ENCODE data around the gene PMEPA1. TPM values are rescaled to one million over a fixed set of nuclear protein-coding genes. Genes with fewer than 3 reads are reported as not detected.

The PMEPA1 gene
- total and polyA plus RNA-seq, 10 of the 15 experiments (the other 5 are each of a cell fraction or from before 2014, with no cell fraction given), result 0.02 to 0.10 (median 0.04) TPM; not detected in 3

DNA sequence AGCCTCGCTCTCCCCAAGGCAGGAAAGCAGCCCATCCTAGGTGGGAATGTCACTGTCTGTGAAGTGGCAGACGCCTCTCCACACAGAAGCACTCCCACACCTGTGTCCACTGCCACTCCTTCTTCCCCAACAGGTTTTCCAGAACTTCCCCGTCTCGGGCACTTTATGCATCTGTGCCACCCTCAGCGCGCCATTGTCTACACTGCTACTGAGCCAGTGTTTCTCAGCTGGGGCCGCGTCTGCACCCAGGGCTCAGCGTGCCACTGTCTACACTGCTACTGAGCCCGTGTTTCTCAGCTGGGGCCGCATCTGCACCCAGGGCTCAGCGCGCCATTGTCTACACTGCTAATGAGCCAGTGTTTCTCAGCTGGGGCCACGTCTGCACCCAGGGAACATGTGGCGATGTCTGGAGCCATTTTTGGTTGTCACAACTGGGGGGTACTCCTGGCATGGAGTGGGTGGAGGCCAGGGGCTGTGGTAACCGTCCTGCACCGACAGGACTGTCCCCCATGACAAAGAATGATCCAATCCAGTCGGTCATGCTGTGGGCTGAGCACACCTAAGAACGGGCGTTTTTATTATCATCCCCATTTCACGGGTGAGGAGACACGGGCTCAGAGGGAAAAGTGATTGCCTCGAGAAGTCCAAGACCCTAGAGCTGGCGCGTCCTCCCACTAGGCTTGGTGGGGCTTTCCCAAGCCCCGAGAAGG is 47.9 kb downstream of the PMEPA1 start:
- FAIRE-seq (no peak), DNase-seq (ENCODE audit: low read depth, low spot score) (no peak), ATAC-seq (no peak)
- Histone ChIP-seq H3K4me1 (ENCODE audit: control insufficient read depth, insufficient read depth, low read length) (no peaks in the 10 kb centered on the region), H3K4me3 (no peak overlapping the region), H3K36me3 (ENCODE audit: control insufficient read depth in 2 of 2, insufficient read depth in 2 of 2, low read length in 1 of 2) (no peaks in the 10 kb centered on the region), H3K79me2 (ENCODE audit: control insufficient read depth, insufficient read depth, low read length) (no peaks in the 10 kb centered on the region), H3K27me3 (replicated peaks in 1 of 2; ENCODE audit: control insufficient read depth in 2 of 2, insufficient read depth in 2 of 2, low read length in 1 of 2) (no peaks in the 10 kb centered on the region), H3K9me3 (replicated peaks; ENCODE audit: control insufficient read depth, insufficient read depth, low read length) (no peaks in the 10 kb centered on the region), H3K9ac (ENCODE audit: control insufficient read depth, insufficient read depth, low read length) (no peak overlapping the region), H4K20me1 (ENCODE audit: control insufficient read depth, insufficient read depth) (no peaks in the 10 kb centered on the region), H3K4me2 (ENCODE audit: control insufficient read depth, insufficient read depth) (no peak overlapping the region), H3K27ac (ENCODE audit: control insufficient read depth, insufficient read depth) (no peak overlapping the region), H2AFZ (ENCODE audit: control insufficient read depth, low read depth, low read length) (no peak overlapping the region)
- ChIA-PET RAD21 (ENCODE audit: unreplicated experiment) (no interaction called here), CTCF (no interaction called here), SMC1A (ENCODE audit: uncharacterized antibody, unreplicated experiment) (no interaction called here), POLR2A (no interaction called here)
- no TSS peak for BruUV-seq (replicated peaks)
- in situ Hi-C loops (cut with MboI) (no loop called here), intact Hi-C loops (cut with micrococcal nuclease; ENCODE audit: unreplicated experiment) (no loop called here)
- 50% methylated on average over 26 of the region's 26 CpGs for WGBS (ENCODE audit: insufficient coverage, insufficient replicate concordance, low lambda C conversion rate, missing lambda C conversion rate)
- TF ChIP-seq RBBP5 (conservative IDR thresholded peaks at IDR 0.05) (no peak), KAT2A (conservative IDR thresholded peaks at IDR 0.05; ENCODE audit: control insufficient read depth, low read depth, low read length) (no peak), CBFB (IDR thresholded peaks at IDR 0.05; ENCODE audit: low read depth) (no peak), FOXK2 (IDR thresholded peaks at IDR 0.05) (no peak), HCFC1 (IDR thresholded peaks at IDR 0.05; ENCODE audit: low read length) (no peak), SREBF2 (IDR thresholded peaks at IDR 0.05; ENCODE audit: low read length) (no peak), HDAC2 (IDR thresholded peaks at IDR 0.05) (no peak), MTA2 (IDR thresholded peaks at IDR 0.05; ENCODE audit: low read depth) (no peak), NFIC (IDR thresholded peaks at IDR 0.05; ENCODE audit: low read depth, low read length) (no peak), SPI1 (IDR thresholded peaks at IDR 0.05; ENCODE audit: borderline replicate concordance, insufficient read depth, low read depth, low read length) (no peak), MTA3 (IDR thresholded peaks at IDR 0.05; ENCODE audit: borderline replicate concordance, low read length) (no peak), NFXL1 (IDR thresholded peaks at IDR 0.05; ENCODE audit: borderline replicate concordance) (no peak), REST (IDR thresholded peaks at IDR 0.05; ENCODE audit: low read depth, low read length) (no peak), ZBED1 (IDR thresholded peaks at IDR 0.05; ENCODE audit: borderline replicate concordance) (no peak), TARDBP (IDR thresholded peaks at IDR 0.05; ENCODE audit: borderline replicate concordance) (no peak), RUNX3 (IDR thresholded peaks at IDR 0.05; ENCODE audit: low read length) (no peak), RCOR1 (conservative IDR thresholded peaks at IDR 0.05; ENCODE audit: low read depth, low read length) (no peak)
